HepG2 (cell line): Measurements from ENCODE around the gene TYMP. TPM values are rescaled to one million over a fixed set of nuclear protein-coding genes. Genes with fewer than 3 reads are reported as not detected.

Experiments
- ARNT2 ChIP-seq: sonication (generic); formaldehyde crosslinking; IDR thresholded peaks from 2 replicates; pipeline ENCODE4 v1.8.0; 2022; ENCODE audit warnings: mild to moderate bottlenecking, low read depth, missing genetic modification reagents, moderate library complexity
- ATM ChIP-seq: fragments of 450-650 bp; IDR thresholded peaks from 2 replicates; pipeline ENCODE4 v1.7.1; 2017; ENCODE audit warnings: mild to moderate bottlenecking, borderline replicate concordance
- HNRNPK ChIP-seq: fragments of 200-400 bp; formaldehyde crosslinking; IDR thresholded peaks from 2 replicates; pipeline ENCODE4 v1.6.1; 2018; ENCODE audit warnings: low read length, low read depth, moderate library complexity, mild to moderate bottlenecking; ENCODE audit not compliant: poor library complexity, severe bottlenecking
- HNRNPUL1 ChIP-seq: fragments of 200-400 bp; formaldehyde crosslinking; IDR thresholded peaks from 2 replicates; pipeline ENCODE4 v1.6.1; 2017; ENCODE audit warnings: low read depth, mild to moderate bottlenecking, low read length, moderate library complexity
- MAFK ChIP-seq, 2 experiments: IDR thresholded peaks in 1 of 2; conservative IDR thresholded peaks in 1 of 2; 2 replicates each; pipeline ENCODE4 v1.6.1; 2011; ENCODE audit warnings: improper control_type of control experiment in 2 of 2, low read length in 2 of 2
- NAIF1 ChIP-seq: sonication (generic); formaldehyde crosslinking; IDR thresholded peaks from 2 replicates; pipeline ENCODE4 v1.5.0; 2020; ENCODE audit warnings: mild to moderate bottlenecking, missing genetic modification reagents, borderline replicate concordance
- RARA ChIP-seq: IDR thresholded peaks from 2 replicates; pipeline ENCODE4 v1.6.1; 2016; ENCODE audit warnings: missing genetic modification reagents, missing compliant biosample characterization
- YY1 ChIP-seq: IDR thresholded peaks from 2 replicates; pipeline ENCODE4 v1.6.1; 2011; ENCODE audit warnings: low read length, low read depth, moderate library complexity, mild to moderate bottlenecking; ENCODE audit not compliant: insufficient read depth, insufficient replicate concordance
- ZFY ChIP-seq: sonication (generic); formaldehyde crosslinking; IDR thresholded peaks from 2 replicates; pipeline ENCODE4 v1.4.0; 2020; ENCODE audit warnings: missing genetic modification reagents
- ZNF235 ChIP-seq: sonication (generic); formaldehyde crosslinking; IDR thresholded peaks from 2 replicates; pipeline ENCODE4 v1.8.1; 2023; ENCODE audit warnings: mild to moderate bottlenecking, missing genetic modification reagents, borderline replicate concordance
- ZNF33A ChIP-seq: sonication (generic); formaldehyde crosslinking; IDR thresholded peaks from 2 replicates; pipeline ENCODE4 v1.5.1; 2020; ENCODE audit warnings: missing genetic modification reagents, mild to moderate bottlenecking, moderate library complexity, borderline replicate concordance
- ZNF614 ChIP-seq: IDR thresholded peaks from 2 replicates; pipeline ENCODE4 v1.6.1; 2018; ENCODE audit warnings: missing biosample characterization, missing genetic modification reagents, inconsistent platforms, borderline replicate concordance
- ZNF652 ChIP-seq: IDR thresholded peaks from 2 replicates; pipeline ENCODE4 v1.6.1; 2016; ENCODE audit warnings: low read depth, borderline replicate concordance
- ZNF766 ChIP-seq: sonication (generic); formaldehyde crosslinking; IDR thresholded peaks from 2 replicates; pipeline ENCODE4 v1.5.0; 2020; ENCODE audit warnings: missing genetic modification reagents, borderline replicate concordance
- ZNF879 ChIP-seq: sonication (generic); formaldehyde crosslinking; IDR thresholded peaks from 2 replicates; pipeline ENCODE4 v1.8.1; 2023; ENCODE audit warnings: missing genetic modification reagents
- ZNF883 ChIP-seq: sonication (generic); formaldehyde crosslinking; IDR thresholded peaks from 2 replicates; pipeline ENCODE4 v1.5.1; 2020; ENCODE audit warnings: mild to moderate bottlenecking, missing genetic modification reagents; ENCODE audit errors: not compliant biosample characterization
- polyA plus RNA-seq, 8 experiments: library from polyadenylated mRNA; depleted of rRNA in 3 of 8; stranded (reverse) in 7 of 8; unstranded in 1 of 8; fragments of >200 nt; fragmentation: Illumina TruSeq in 4 of 8; extraction: Trizol in 4 of 8; gene quantifications; 2 replicates each; pipeline versions ENCODE4 v1.2.1 to v1.2.3, GENCODE V29; 2011 to 2016; ENCODE audit warnings: low read depth in 4 of 8, missing spikeins in 1 of 8, mixed read lengths in 1 of 8; ENCODE audit not compliant: insufficient read depth in 1 of 8
- total RNA-seq, 5 experiments: library from RNA; depleted of rRNA; stranded (reverse); fragments of >200 nt; fragmentation: Illumina TruSeq; extraction: Trizol; gene quantifications; 2 replicates each; pipeline ENCODE4 v1.2.3, GENCODE V29; 2016; ENCODE audit warnings: low read depth in 1 of 5
- TF ChIP-seq, protein P1 (sequence below): sonication (generic); formaldehyde crosslinking; IDR thresholded peaks from 2 replicates; pipeline ENCODE4 v1.5.0; 2020; ENCODE audit warnings: missing genetic modification reagents, mild to moderate bottlenecking, borderline replicate concordance
- TF ChIP-seq, protein P2 (sequence below): IDR thresholded peaks from 2 replicates; pipeline ENCODE4 v1.6.1; 2016; ENCODE audit warnings: missing compliant biosample characterization, missing genetic modification reagents, borderline replicate concordance
- TF ChIP-seq, protein P3 (sequence below): IDR thresholded peaks from 2 replicates; pipeline ENCODE4 v1.6.1; 2012; ENCODE audit warnings: inconsistent platforms
- TF ChIP-seq, protein P4 (sequence below): sonication (generic); formaldehyde crosslinking; IDR thresholded peaks from 2 replicates; pipeline ENCODE4 v1.8.0; 2022; ENCODE audit warnings: missing genetic modification reagents, mild to moderate bottlenecking, inconsistent platforms, borderline replicate concordance
- TF ChIP-seq, protein P5 (sequence below): sonication (generic); formaldehyde crosslinking; conservative IDR thresholded peaks from 2 replicates; pipeline ENCODE4 v1.5.0; 2020; ENCODE audit warnings: missing genetic modification reagents
- TF ChIP-seq, protein P6 (sequence below): sonication (generic); formaldehyde crosslinking; IDR thresholded peaks from 2 replicates; pipeline ENCODE4 v1.4.0; 2020; ENCODE audit warnings: missing genetic modification reagents

The TYMP gene
- total and polyA plus RNA-seq, 2 of the 13 experiments (the other 11 are each of a cell fraction or from before 2014, with no cell fraction given) = 3.9 to 4.3 TPM

DNA sequence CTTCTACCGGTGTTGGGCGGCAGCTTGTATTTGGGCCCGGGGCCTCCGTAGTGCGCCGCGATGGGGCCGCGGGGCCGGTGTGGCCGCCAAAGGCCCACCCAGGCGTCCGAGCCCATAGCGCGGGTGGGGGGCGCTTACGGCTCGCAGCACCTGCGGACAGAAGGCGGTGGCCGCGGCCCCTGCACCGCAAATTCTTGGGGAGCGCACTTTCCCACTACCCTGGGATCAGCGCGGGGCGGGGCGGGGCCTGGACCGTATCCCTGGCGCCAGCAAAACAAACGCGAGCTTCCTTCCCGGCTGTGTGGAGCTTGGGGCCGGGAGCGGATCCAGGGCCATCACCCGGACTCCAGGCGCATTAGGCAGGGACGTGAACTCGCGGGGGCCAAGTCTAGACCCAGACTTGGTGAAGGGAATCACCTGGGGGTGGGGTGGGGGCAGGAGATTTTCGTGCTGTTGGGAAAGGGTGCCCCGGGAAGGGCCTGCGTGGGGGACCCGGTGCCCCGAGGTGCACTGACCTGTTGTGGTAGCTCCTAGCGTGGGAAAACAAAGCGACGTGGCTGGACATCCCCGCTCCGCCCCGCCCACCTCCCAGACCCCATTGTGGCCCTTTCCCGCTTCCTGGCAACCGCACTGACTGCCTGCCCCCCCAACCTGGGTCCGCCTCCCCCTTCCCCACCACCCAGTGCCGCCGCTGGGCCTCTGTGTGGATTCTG, 2.3 kb upstream of the TYMP start (continued):
- TF ChIP-seq, protein P1, sequence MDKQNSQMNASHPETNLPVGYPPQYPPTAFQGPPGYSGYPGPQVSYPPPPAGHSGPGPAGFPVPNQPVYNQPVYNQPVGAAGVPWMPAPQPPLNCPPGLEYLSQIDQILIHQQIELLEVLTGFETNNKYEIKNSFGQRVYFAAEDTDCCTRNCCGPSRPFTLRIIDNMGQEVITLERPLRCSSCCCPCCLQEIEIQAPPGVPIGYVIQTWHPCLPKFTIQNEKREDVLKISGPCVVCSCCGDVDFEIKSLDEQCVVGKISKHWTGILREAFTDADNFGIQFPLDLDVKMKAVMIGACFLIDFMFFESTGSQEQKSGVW (CRISPR knock-in tag) = no peak
- TF ChIP-seq ZNF652 (CRISPR knock-in tag) (no peak), ZNF879 (no peak), NAIF1 (CRISPR knock-in tag) (no peak), MAFK (conservative IDR thresholded peaks at IDR 0.05 in 1 of 2, IDR thresholded peaks at IDR 0.05 in 1 of 2; ENCODE audit: low read length in 2 of 2) (no peak), HNRNPK (peak; percentile 67), ATM (no peak), ZNF614 (CRISPR knock-in tag) (no peak), ZNF33A (CRISPR knock-in tag) (no peak), ZFY (peak; percentile 62; the same call in 1 of the 2 replicates), ARNT2 (peak; percentile 24; the same call in 1 of the 2 replicates), ZNF766 (CRISPR knock-in tag) (no peak; the same call in 1 of the 2 replicates), ZNF235 (no peak), HNRNPUL1 (no peak), ZNF883 (CRISPR knock-in tag) (no peak), RARA (CRISPR knock-in tag) (no peak), YY1 (peak; percentile 18)
- TF ChIP-seq, protein P2, sequence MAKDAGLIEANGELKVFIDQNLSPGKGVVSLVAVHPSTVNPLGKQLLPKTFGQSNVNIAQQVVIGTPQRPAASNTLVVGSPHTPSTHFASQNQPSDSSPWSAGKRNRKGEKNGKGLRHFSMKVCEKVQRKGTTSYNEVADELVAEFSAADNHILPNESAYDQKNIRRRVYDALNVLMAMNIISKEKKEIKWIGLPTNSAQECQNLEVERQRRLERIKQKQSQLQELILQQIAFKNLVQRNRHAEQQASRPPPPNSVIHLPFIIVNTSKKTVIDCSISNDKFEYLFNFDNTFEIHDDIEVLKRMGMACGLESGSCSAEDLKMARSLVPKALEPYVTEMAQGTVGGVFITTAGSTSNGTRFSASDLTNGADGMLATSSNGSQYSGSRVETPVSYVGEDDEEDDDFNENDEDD (CRISPR knock-in tag) = no peak
- TF ChIP-seq, protein P3, sequence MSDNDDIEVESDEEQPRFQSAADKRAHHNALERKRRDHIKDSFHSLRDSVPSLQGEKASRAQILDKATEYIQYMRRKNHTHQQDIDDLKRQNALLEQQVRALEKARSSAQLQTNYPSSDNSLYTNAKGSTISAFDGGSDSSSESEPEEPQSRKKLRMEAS = no peak
- TF ChIP-seq, protein P4, sequence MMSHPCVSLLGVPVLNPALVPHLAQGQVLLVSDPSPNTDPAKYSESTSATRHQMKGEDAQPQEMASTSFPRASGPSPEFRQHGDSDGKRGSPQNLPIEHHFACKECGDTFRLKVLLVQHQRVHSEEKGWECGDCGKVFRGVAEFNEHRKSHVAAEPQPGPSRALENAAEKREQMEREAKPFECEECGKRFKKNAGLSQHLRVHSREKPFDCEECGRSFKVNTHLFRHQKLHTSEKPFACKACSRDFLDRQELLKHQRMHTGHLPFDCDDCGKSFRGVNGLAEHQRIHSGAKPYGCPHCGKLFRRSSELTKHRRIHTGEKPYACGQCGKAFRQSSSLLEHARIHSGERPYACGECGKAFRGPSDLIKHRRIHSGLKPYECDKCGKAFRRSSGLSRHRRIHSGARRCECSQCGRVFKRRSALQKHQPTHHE (CRISPR knock-in tag) = no peak
- TF ChIP-seq, protein P5, sequence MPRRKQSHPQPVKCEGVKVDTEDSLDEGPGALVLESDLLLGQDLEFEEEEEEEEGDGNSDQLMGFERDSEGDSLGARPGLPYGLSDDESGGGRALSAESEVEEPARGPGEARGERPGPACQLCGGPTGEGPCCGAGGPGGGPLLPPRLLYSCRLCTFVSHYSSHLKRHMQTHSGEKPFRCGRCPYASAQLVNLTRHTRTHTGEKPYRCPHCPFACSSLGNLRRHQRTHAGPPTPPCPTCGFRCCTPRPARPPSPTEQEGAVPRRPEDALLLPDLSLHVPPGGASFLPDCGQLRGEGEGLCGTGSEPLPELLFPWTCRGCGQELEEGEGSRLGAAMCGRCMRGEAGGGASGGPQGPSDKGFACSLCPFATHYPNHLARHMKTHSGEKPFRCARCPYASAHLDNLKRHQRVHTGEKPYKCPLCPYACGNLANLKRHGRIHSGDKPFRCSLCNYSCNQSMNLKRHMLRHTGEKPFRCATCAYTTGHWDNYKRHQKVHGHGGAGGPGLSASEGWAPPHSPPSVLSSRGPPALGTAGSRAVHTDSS = no peak
- TF ChIP-seq, protein P6, sequence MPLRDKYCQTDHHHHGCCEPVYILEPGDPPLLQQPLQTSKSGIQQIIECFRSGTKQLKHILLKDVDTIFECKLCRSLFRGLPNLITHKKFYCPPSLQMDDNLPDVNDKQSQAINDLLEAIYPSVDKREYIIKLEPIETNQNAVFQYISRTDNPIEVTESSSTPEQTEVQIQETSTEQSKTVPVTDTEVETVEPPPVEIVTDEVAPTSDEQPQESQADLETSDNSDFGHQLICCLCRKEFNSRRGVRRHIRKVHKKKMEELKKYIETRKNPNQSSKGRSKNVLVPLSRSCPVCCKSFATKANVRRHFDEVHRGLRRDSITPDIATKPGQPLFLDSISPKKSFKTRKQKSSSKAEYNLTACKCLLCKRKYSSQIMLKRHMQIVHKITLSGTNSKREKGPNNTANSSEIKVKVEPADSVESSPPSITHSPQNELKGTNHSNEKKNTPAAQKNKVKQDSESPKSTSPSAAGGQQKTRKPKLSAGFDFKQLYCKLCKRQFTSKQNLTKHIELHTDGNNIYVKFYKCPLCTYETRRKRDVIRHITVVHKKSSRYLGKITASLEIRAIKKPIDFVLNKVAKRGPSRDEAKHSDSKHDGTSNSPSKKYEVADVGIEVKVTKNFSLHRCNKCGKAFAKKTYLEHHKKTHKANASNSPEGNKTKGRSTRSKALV (CRISPR knock-in tag) = no peak
